ENCODE results near the gene RBM4. TPM values are rescaled to one million over a fixed set of nuclear protein-coding genes. Genes with fewer than 3 reads are reported as not detected.

The RBM4 gene
- total and polyA plus RNA-seq, 8 donors: 100 to 246 (median 221) TPM

GRCh38 chr11:66607126-66607834, 31.2 kb upstream of the RBM4 start:
- Histone ChIP-seq H3K27ac (peak overlapping the region; percentile 13 to 18), H3K27me3 (no peaks in the 10 kb centered on the region), H3K36me3 (peaks cover 0 to 33% of the 10 kb centered on the region in 2 donors), H3K4me3 (no peak overlapping the region), H3K9me3 (no peaks in the 10 kb centered on the region), H3K4me1 (peaks cover 0 to 7% of the 10 kb centered on the region in 2 donors)
- DNase-seq (peak in 2 of 4 donors; percentile 13 to 51), ATAC-seq (peak; percentile 60)
- no peak for TF ChIP-seq CTCF (IDR thresholded peaks at IDR 0.05)
- intact Hi-C loops (cut with DNase I): no loop called here

GRCh38 chr11:66609721-66610617, 28.5 kb upstream of the RBM4 start:
- ATAC-seq: no peak
- H3K36me3 ChIP-seq: peaks cover 0 to 16% of the 10 kb centered on the region in 2 donors
- H3K27me3 ChIP-seq: no peaks in the 10 kb centered on the region
- H3K9me3 ChIP-seq: no peaks in the 10 kb centered on the region
- DNase-seq: no peak
- intact Hi-C loops (cut with DNase I): no loop called here
- no peak for TF ChIP-seq CTCF (IDR thresholded peaks at IDR 0.05)
- H3K27ac ChIP-seq: no peak overlapping the region
- H3K4me3 ChIP-seq: no peak overlapping the region
- peaks cover 0 to 8% of the 10 kb centered on the region in 2 donors for H3K4me1 ChIP-seq

GRCh38 chr11:66612458-66612857, 26.0 kb upstream of the RBM4 start:
- Histone ChIP-seq H3K27ac (no peak overlapping the region), H3K9me3 (no peaks in the 10 kb centered on the region), H3K27me3 (no peaks in the 10 kb centered on the region), H3K4me1 (peaks cover 0 to 18% of the 10 kb centered on the region in 2 donors), H3K36me3 (no peaks in the 10 kb centered on the region), H3K4me3 (no peak overlapping the region)
- no peak for TF ChIP-seq CTCF (IDR thresholded peaks at IDR 0.05)
- DNase-seq (no peak), ATAC-seq (no peak)
- intact Hi-C loops (cut with DNase I): no loop called here

- ATAC-seq: no peak
- Histone ChIP-seq H3K27me3 (no peaks in the 10 kb centered on the region), H3K4me3 (no peak overlapping the region), H3K36me3 (no peaks in the 10 kb centered on the region), H3K9me3 (no peaks in the 10 kb centered on the region), H3K27ac (no peak overlapping the region), H3K4me1 (peaks cover 10 to 26% of the 10 kb centered on the region in 2 donors)
- no peak for TF ChIP-seq CTCF (IDR thresholded peaks at IDR 0.05)
- DNase-seq: peak in 2 of 4 donors; percentile 44 to 60
- intact Hi-C loops (cut with DNase I): no loop called here
Observed at GRCh38 chr11:66614073-66614472, 24.4 kb upstream of the RBM4 start.
